ENCODE measurements around the gene WDR27.

Gene WDR27

GRCh38 chr6:169618526-169619490, 83.0 kb downstream of the WDR27 start:
- no peak for TF ChIP-seq REST (IDR thresholded peaks at IDR 0.05; ENCODE audit: insufficient read depth in 1 of 2, low read depth in 2 of 2, low read length in 2 of 2)
- no peak for TF ChIP-seq FOXP2 (optimal IDR thresholded peaks at IDR 0.05; ENCODE audit: borderline replicate concordance, extremely low read depth, extremely low read length, insufficient read depth)
- no peak for TF ChIP-seq SIN3A (IDR thresholded peaks at IDR 0.05; ENCODE audit: borderline replicate concordance, insufficient read depth, low read length)
- TF ChIP-seq POLR2AphosphoS5 (IDR thresholded peaks at IDR 0.05; ENCODE audit: low read depth, low read length), result no peak
- TF ChIP-seq TAF1 (IDR thresholded peaks at IDR 0.05; ENCODE audit: borderline replicate concordance, insufficient read depth, low read length), result no peak

- TF ChIP-seq SIN3A (IDR thresholded peaks at IDR 0.05; ENCODE audit: borderline replicate concordance, insufficient read depth, low read length), result no peak
- TF ChIP-seq TAF1 (IDR thresholded peaks at IDR 0.05; ENCODE audit: borderline replicate concordance, insufficient read depth, low read length), result no peak
- no peak for TF ChIP-seq REST (IDR thresholded peaks at IDR 0.05; ENCODE audit: insufficient read depth in 1 of 2, low read depth in 2 of 2, low read length in 2 of 2)
- TF ChIP-seq POLR2AphosphoS5 (IDR thresholded peaks at IDR 0.05; ENCODE audit: low read depth, low read length), result no peak
- no peak for TF ChIP-seq FOXP2 (optimal IDR thresholded peaks at IDR 0.05; ENCODE audit: borderline replicate concordance, extremely low read depth, extremely low read length, insufficient read depth)
Measured at GRCh38 chr6:169617562-169617961, 84.3 kb downstream of the WDR27 start.

GRCh38 chr6:169604076-169604475, 97.8 kb downstream of the WDR27 start:
- TF ChIP-seq SIN3A (IDR thresholded peaks at IDR 0.05; ENCODE audit: borderline replicate concordance, insufficient read depth, low read length) (no peak), FOXP2 (optimal IDR thresholded peaks at IDR 0.05; ENCODE audit: borderline replicate concordance, extremely low read depth, extremely low read length, insufficient read depth) (no peak), REST (IDR thresholded peaks at IDR 0.05; ENCODE audit: insufficient read depth in 1 of 2, low read depth in 2 of 2, low read length in 2 of 2) (no peak), POLR2AphosphoS5 (IDR thresholded peaks at IDR 0.05; ENCODE audit: low read depth, low read length) (no peak), TAF1 (IDR thresholded peaks at IDR 0.05; ENCODE audit: borderline replicate concordance, insufficient read depth, low read length) (no peak)

- TF ChIP-seq REST (IDR thresholded peaks at IDR 0.05; ENCODE audit: insufficient read depth in 1 of 2, low read depth in 2 of 2, low read length in 2 of 2) (no peak), TAF1 (IDR thresholded peaks at IDR 0.05; ENCODE audit: borderline replicate concordance, insufficient read depth, low read length) (no peak), FOXP2 (optimal IDR thresholded peaks at IDR 0.05; ENCODE audit: borderline replicate concordance, extremely low read depth, extremely low read length, insufficient read depth) (no peak), SIN3A (IDR thresholded peaks at IDR 0.05; ENCODE audit: borderline replicate concordance, insufficient read depth, low read length) (no peak), POLR2AphosphoS5 (IDR thresholded peaks at IDR 0.05; ENCODE audit: low read depth, low read length) (no peak)
Measured at GRCh38 chr6:169592558-169592957, 109.3 kb downstream of the WDR27 start.
